Stimulated activated CD4-positive, alpha-beta T cell treated with anti-CD3 and anti-CD28 coated beads, Interleukin-15, amount 100 ng/mL, for 1 hour (primary cell): ENCODE results near the gene COBL.

ENCODE experiments used
- DNase-seq, 2 donors: peaks; one replicate each; pipeline ENCODE4 v3.0.0-alpha.2; 2020; ENCODE audit warnings: low read depth in 1 of 2, low spot score in 1 of 2

The COBL gene

DNA sequence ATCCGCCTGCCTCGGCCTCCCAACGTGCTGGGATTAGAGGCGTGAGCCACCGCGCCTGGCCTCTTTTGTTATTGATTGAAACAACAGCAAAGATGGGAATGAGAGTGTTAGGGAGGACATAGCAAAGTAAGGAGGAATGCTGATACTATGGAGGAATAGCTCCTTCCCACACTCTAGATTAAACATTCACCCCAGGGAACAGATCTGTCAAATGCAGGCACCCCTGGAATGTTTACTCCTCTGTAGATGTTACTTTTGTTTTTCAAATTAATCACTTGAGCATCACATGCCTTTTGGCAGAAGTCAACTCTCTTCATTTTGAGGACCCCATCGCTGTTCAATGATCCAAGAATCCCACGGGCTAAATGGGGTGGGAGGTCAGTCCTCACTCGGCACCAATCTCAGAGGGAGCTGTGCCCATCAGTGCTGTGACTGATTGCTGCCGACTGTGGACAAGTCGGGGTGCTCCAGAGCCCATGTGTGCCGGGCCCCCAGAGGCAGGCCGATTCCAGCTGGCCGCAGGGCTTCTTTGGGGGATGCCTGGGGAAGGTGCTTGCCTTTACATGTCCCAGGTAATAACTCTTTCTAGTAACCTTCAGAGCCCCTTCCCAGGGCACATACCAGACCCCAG, 10.2 kb upstream of the COBL start:
- DNase-seq = no peak

DNA sequence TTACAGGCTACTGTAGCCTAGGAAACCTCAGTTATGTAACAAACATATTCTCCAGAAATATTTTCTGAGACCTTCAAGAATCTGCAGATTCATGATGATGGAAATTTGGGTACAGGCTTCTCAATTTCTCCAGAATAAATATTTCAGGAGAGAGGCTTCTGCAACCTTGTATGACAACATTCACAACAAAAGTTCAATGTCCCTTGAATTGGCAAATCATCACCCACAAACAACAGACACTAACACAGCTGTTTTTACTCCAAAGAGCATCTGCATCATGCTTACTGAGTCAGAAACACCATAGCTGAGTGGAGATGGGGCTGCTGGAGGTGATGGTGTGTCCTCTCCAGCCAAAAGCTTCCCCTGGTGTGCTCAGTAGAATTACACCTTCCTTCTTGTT, 9.3 kb upstream of the COBL start:
- DNase-seq = no peak

DNA sequence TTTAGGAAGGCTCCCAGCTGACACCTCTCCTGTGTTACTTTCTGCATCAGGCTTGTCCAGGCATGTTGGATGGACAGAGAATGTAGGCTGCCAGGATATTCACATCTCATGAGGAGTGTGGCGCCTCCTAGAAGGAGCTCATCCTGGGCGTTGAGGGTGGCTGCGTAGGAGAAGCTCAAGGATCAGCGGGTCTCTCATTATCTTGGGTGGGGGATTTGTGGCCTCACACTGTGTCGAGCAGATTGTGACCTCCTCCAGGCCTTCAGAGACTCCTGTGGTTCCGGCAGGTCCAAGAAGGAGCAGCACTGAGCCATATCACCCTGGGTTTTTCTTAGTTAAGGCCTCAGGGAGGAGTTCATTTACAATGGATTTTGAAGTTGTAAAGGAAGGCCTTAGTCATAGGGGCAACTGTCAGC, 8.7 kb upstream of the COBL start:
- DNase-seq = no peak

DNA sequence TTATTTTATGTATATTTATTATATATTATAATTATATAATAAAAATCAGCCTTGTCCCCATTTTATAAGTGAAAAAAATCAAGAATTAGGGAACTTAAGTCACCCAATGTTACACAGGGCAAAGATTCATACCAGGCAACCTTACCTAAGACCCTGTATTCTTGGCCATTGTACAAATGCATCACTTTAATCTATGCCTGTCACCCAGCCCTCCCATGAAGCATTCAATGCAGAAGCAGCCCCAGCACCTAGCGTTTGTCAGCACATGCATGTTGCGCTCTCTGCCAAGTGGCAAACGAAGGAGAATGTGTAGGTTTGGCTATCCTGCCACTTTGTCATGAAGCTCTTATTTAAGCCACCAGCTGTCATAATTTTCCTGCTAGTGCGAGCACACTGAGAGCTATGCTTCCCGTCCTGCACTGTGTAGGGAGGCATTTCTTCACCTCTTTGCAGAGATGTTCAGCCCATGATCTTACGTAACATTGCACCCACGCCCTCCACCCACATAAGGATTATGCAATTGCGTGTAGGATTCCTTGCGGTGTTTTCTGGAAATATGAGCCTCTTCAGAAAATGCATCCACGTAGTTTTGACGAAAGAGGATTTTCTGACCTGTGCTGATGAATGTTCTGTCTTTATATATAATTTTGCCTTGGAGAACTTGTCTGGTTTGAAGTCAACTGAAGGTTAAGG, 7.7 kb upstream of the COBL start:
- no peak for DNase-seq

GRCh38 chr7:51321961-51322515, 5.4 kb upstream of the COBL start:
- no peak for DNase-seq

DNA sequence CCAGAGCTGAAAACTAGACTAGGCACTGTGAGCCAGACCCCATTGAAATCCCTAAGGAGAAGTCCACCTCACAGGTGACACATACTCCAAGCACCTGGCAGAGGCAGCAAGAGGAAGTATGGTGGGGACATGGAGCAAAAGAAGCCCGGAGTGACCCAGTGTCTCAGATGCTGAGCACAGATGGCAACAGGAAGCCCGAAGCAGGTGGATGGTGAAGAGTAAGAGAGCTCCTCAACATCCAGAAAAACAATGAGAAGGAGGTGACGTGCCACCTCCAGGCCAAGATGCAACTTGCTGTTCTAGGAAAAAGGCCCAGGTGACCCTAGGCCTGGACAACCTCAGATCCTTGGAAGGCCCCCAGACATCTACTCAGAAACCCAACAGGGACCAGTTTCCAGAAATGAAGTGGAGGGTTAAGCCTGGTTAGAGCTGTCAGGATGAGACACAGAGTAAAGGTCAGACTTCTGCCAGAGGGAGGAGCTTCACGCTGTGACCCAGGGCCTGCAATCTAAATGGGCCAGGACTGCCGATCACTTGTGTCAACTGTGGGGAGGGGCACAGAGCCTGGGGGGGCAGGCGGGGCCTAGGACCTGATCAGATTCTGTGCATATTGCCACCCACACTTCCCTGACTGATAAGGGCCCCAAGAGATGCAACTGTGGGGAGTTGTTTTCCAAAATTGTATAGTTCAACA, 2.4 kb upstream of the COBL start:
- DNase-seq = no peak

DNA sequence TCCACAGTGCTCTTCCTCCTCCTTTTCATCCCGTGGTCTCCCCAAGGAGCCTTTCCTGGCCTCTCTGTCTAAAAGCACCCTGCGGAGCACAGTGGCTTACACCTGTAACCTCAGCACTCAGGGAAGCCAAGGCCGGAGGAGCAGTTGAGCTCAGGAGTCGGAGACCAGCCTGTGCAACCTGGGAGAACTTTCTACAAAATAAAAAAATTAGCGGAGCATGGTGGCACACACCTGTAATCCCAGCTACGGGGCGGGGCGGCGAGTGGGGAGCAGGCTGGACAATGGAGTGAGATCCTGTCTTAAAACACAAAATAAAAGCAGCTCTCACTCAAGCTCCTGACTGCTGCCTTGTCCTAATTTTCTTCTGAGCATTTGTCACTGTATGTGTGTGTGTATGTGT, 1.4 kb upstream of the COBL start:
- DNase-seq = no peak

- no peak for DNase-seq
Measured at GRCh38 chr7:51317582-51317910, 937 bp upstream of the COBL start.

- DNase-seq = no peak
Measured at GRCh38 chr7:51316262-51316665, 345 bp downstream of the COBL start.

- no peak for DNase-seq
Measured at GRCh38 chr7:51315393-51316261, 982 bp downstream of the COBL start.

DNA sequence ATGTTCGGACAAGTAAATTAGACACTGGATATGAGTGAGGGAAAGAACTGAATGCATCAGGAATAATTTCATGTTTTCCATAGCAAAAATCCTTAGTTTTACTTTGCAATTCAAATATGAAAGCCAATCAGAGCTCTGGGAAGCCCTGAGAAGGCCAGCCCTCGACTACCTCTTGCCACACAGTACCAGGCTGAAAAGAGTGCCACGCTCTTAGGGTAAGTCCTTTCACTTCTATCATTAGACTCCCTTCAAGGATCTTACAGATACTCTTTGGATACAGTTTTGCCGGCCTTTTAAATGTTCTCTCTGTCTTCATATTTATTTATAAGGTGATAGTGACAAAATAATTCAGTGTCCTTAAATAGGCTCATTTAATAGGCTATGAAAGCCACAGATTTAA, 1.9 kb downstream of the COBL start:
- no peak for DNase-seq

DNA sequence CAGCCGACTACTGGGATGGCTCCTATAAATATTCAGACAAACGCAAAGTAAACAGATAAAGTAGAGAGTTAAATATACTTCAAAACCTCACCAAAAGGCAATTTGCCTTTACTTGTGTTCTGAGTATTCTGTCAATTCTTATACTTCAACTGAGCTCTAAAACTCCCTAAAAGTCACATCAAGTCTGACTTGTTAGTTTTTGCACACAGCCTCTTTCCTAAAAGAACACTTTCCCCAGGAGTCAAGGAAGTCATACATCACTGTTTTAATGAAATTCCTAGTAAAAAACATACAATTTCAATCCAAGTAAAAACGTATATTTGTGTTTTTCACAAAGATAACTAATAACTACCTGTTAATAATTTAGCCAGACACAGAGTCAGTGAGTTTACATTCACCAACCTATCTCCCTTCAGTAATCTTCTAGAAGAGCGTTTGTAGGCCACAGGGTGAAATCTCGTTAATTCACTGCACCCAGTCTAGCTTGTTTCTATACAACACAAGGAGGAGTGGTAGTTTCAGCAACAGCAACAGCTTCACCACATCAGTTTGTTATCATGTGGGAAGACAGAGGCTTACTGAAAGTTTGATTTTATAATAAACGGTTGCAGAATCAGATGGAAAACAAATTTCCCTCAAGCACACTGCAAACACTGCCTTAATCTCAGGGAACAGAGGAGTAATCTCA, 2.7 kb downstream of the COBL start:
- DNase-seq = no peak

- no peak for DNase-seq
Measured at GRCh38 chr7:51312951-51313737, 3.5 kb downstream of the COBL start.

DNA sequence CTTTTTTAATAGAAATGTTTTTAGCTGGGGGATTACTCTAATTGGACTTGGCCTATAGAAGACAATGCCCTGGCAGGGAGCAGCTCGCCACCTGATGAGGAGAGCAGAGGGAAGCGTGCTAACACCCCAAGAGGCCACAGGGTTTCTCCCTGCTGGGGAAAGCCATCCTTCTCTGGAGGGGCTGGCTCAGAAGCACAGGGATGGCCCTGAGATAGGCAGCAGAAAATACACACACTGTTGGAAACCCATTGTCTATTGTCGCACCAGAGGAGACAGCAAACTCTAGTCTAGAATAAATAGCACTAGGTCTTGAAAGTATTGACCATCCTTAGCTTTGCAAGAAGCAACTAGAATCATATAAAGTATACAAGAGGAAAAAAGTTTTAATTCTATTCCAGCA, 5.4 kb downstream of the COBL start:
- DNase-seq = no peak

- DNase-seq = no peak
Measured at GRCh38 chr7:51310131-51310583, 6.5 kb downstream of the COBL start.

DNA sequence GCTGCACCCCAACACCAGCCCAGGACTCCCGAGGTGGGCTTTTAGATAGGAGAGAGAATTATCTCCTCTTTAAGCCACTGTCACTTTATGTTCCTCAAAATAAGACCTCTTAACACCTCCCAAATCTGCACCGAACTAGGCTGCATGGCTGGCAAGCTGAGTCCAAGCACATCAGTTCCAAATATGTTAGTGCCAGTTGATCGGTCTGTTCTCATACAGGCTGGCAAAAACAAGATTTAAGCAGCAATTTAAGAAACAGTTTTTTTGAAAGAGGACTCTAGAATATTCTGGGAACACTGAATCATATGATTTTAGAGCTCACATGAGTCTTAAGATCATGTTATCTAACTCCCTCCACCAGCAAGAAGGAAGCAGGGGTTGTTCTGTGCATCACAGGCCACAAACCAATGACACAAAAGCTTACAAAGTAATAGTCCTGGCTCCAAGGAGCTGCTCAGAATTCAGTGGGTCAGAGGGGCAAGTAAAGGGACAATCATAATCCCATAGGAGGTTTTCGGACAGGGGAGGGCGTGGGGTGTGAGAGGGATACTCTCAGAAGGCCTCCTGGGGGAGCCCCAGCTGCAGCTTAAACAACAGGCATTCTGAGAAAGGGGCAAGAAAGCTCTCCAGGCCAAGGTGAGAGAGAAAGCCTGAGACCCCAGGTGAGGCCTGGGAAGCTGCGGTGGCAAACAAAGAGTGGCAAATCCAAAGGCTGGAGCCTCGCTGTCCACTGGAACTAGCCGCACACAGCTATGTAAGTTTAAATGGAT, 7.1 kb downstream of the COBL start:
- DNase-seq = no peak

DNA sequence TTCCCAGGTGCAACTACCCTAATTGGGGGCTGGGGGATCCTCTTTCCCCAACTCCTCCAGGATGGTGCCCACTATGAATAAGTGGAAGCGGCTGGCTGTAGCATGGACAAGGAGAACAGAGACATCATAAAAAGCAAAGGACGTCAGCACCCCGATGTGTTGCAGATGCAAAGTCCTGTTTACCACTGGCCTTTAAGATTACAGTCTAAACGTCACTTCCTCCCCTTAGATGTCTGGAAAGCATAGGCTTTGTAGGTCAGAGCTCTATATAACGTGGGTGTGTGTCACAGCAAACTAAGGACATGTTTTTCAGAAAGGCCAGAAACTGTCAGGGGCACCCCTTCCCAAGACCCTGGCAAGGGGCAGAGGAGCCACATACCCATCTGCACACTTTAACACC, 7.9 kb downstream of the COBL start:
- no peak for DNase-seq

DNA sequence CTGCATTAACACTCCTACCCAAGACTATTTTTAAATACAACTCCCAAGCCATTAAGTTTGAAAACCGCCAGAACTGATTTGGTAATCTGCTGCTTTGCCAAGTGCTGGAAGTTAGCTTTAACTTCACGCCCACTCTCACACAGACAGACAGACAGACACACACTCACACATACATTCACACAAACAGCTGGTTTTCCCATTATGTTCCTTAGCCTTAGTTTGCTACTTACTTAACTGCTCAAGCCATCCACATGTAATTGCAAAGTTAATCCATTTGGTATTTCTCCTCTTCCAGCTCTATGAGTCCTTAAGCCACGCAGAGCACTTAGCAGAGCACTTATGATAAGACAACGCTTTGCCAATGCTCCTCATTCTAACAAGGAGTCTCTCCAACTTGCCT, 8.3 kb downstream of the COBL start:
- no peak for DNase-seq

- DNase-seq = no peak
Measured at GRCh38 chr7:51307651-51308210, 8.9 kb downstream of the COBL start.
